ENCODE measurements around the gene PTPRG. TPM values are rescaled to one million over a fixed set of nuclear protein-coding genes. Genes with fewer than 3 reads are reported as not detected.

The PTPRG gene
- total RNA-seq, 1 donor from 2014 or later: 39.6 TPM

- no peaks in the 10 kb centered on the region for H3K27me3 ChIP-seq (ENCODE audit: insufficient read depth, low read length)
- H3K4me1 Mint-ChIP-seq (ENCODE audit: low read depth, unreplicated experiment): peaks cover 9% of the 10 kb centered on the region
- H3K27me3 Mint-ChIP-seq (ENCODE audit: low read depth, unreplicated experiment): no peaks in the 10 kb centered on the region
- H3K79me2 ChIP-seq (ENCODE audit: insufficient read depth, low read length): no peaks in the 10 kb centered on the region
- no peak for DNase-seq (ENCODE audit: low read depth)
- no peak overlapping the region for H3K27ac Mint-ChIP-seq (ENCODE audit: unreplicated experiment)
- peaks cover 11% of the 10 kb centered on the region for H4K20me1 ChIP-seq (ENCODE audit: insufficient read depth, low read length)
- no peak for TF ChIP-seq EZH2 (IDR thresholded peaks at IDR 0.05; ENCODE audit: insufficient read depth, low read length)
- TF ChIP-seq, protein P1, sequence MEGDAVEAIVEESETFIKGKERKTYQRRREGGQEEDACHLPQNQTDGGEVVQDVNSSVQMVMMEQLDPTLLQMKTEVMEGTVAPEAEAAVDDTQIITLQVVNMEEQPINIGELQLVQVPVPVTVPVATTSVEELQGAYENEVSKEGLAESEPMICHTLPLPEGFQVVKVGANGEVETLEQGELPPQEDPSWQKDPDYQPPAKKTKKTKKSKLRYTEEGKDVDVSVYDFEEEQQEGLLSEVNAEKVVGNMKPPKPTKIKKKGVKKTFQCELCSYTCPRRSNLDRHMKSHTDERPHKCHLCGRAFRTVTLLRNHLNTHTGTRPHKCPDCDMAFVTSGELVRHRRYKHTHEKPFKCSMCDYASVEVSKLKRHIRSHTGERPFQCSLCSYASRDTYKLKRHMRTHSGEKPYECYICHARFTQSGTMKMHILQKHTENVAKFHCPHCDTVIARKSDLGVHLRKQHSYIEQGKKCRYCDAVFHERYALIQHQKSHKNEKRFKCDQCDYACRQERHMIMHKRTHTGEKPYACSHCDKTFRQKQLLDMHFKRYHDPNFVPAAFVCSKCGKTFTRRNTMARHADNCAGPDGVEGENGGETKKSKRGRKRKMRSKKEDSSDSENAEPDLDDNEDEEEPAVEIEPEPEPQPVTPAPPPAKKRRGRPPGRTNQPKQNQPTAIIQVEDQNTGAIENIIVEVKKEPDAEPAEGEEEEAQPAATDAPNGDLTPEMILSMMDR (IDR thresholded peaks at IDR 0.05; ENCODE audit: insufficient read depth, low read depth, low read length): no peak
- no peak overlapping the region for H2AFZ ChIP-seq (ENCODE audit: low read depth, low read length)
- H3K4me3 Mint-ChIP-seq (ENCODE audit: unreplicated experiment): no peak overlapping the region
- peaks cover 5% of the 10 kb centered on the region for H3K4me1 ChIP-seq (ENCODE audit: insufficient read depth, low read length)
- no peaks in the 10 kb centered on the region for H3K36me3 Mint-ChIP-seq (ENCODE audit: low read depth, unreplicated experiment)
- FAIRE-seq: no peak
- H3K27ac ChIP-seq (ENCODE audit: low read depth, low read length): no peak overlapping the region
- no peak overlapping the region for H3K4me2 ChIP-seq (ENCODE audit: low read length)
- H3K9me3 Mint-ChIP-seq (ENCODE audit: unreplicated experiment): no peaks in the 10 kb centered on the region
- no peaks in the 10 kb centered on the region for H3K9me3 ChIP-seq (ENCODE audit: insufficient read depth, low read depth, low read length)
- H3K36me3 ChIP-seq (ENCODE audit: insufficient read depth, low read length): no peaks in the 10 kb centered on the region
- no peak overlapping the region for H3K4me3 ChIP-seq (ENCODE audit: insufficient read depth, low read depth, low read length)
- H3K9ac ChIP-seq (ENCODE audit: low read length): no peak overlapping the region
Observed at GRCh38 chr3:61913701-61914100, 352.3 kb downstream of the PTPRG start.

GRCh38 chr3:61914276-61914675 is 352.9 kb downstream of the PTPRG start:
- Mint-ChIP-seq H3K36me3 (ENCODE audit: low read depth, unreplicated experiment) (no peaks in the 10 kb centered on the region), H3K4me3 (ENCODE audit: unreplicated experiment) (no peak overlapping the region)

GRCh38 chr3:61915296-61915695 is 353.9 kb downstream of the PTPRG start:
- Histone ChIP-seq H3K79me2 (ENCODE audit: insufficient read depth, low read length) (no peaks in the 10 kb centered on the region), H3K4me1 (ENCODE audit: insufficient read depth, low read length) (peaks cover 5% of the 10 kb centered on the region), H3K27ac (ENCODE audit: low read depth, low read length) (no peak overlapping the region), H3K27me3 (ENCODE audit: insufficient read depth, low read length) (no peaks in the 10 kb centered on the region), H3K4me3 (ENCODE audit: insufficient read depth, low read depth, low read length) (no peak overlapping the region), H3K36me3 (ENCODE audit: insufficient read depth, low read length) (no peaks in the 10 kb centered on the region), H3K9me3 (ENCODE audit: insufficient read depth, low read depth, low read length) (no peaks in the 10 kb centered on the region), H2AFZ (ENCODE audit: low read depth, low read length) (no peak overlapping the region), H3K4me2 (ENCODE audit: low read length) (no peak overlapping the region), H3K9ac (ENCODE audit: low read length) (no peak overlapping the region), H4K20me1 (ENCODE audit: insufficient read depth, low read length) (peaks cover 12% of the 10 kb centered on the region)
- Mint-ChIP-seq H3K27me3 (ENCODE audit: low read depth, unreplicated experiment) (no peaks in the 10 kb centered on the region), H3K4me1 (ENCODE audit: low read depth, unreplicated experiment) (peaks cover 13% of the 10 kb centered on the region), H3K27ac (ENCODE audit: unreplicated experiment) (no peak overlapping the region), H3K36me3 (ENCODE audit: low read depth, unreplicated experiment) (no peaks in the 10 kb centered on the region), H3K9me3 (ENCODE audit: unreplicated experiment) (no peaks in the 10 kb centered on the region), H3K4me3 (ENCODE audit: unreplicated experiment) (no peak overlapping the region)
- TF ChIP-seq, protein P1 (IDR thresholded peaks at IDR 0.05; ENCODE audit: insufficient read depth, low read depth, low read length): no peak
- no peak for TF ChIP-seq EZH2 (IDR thresholded peaks at IDR 0.05; ENCODE audit: insufficient read depth, low read length)
- DNase-seq (ENCODE audit: low read depth): no peak
- FAIRE-seq: no peak

More at GRCh38 chr3:61914276-61914675, 352.9 kb downstream of the PTPRG start:
- H3K4me1 ChIP-seq (ENCODE audit: insufficient read depth, low read length): peaks cover 5% of the 10 kb centered on the region
- TF ChIP-seq, protein P1 (IDR thresholded peaks at IDR 0.05; ENCODE audit: insufficient read depth, low read depth, low read length): no peak
- no peak for TF ChIP-seq EZH2 (IDR thresholded peaks at IDR 0.05; ENCODE audit: insufficient read depth, low read length)
- no peaks in the 10 kb centered on the region for H3K9me3 ChIP-seq (ENCODE audit: insufficient read depth, low read depth, low read length)
- Mint-ChIP-seq H3K9me3 (ENCODE audit: unreplicated experiment) (no peaks in the 10 kb centered on the region), H3K27ac (ENCODE audit: unreplicated experiment) (no peak overlapping the region), H3K27me3 (ENCODE audit: low read depth, unreplicated experiment) (no peaks in the 10 kb centered on the region), H3K4me1 (ENCODE audit: low read depth, unreplicated experiment) (peaks cover 13% of the 10 kb centered on the region)
- H3K4me3 ChIP-seq (ENCODE audit: insufficient read depth, low read depth, low read length): no peak overlapping the region
- no peak for FAIRE-seq
- H3K36me3 ChIP-seq (ENCODE audit: insufficient read depth, low read length): no peaks in the 10 kb centered on the region
- no peak overlapping the region for H2AFZ ChIP-seq (ENCODE audit: low read depth, low read length)
- H4K20me1 ChIP-seq (ENCODE audit: insufficient read depth, low read length): peaks cover 14% of the 10 kb centered on the region
- H3K4me2 ChIP-seq (ENCODE audit: low read length): no peak overlapping the region
- H3K79me2 ChIP-seq (ENCODE audit: insufficient read depth, low read length): no peaks in the 10 kb centered on the region
- H3K9ac ChIP-seq (ENCODE audit: low read length): no peak overlapping the region
- no peaks in the 10 kb centered on the region for H3K27me3 ChIP-seq (ENCODE audit: insufficient read depth, low read length)
- no peak for DNase-seq (ENCODE audit: low read depth)
- H3K27ac ChIP-seq (ENCODE audit: low read depth, low read length): no peak overlapping the region
